ENCODE measurements around the gene KCNH5. TPM values are rescaled to one million over a fixed set of nuclear protein-coding genes. Genes with fewer than 3 reads are reported as not detected.

KCNH5 gene
- total RNA-seq, 3 donors from 2014 or later (not counting 1 experiment from before 2014, with no cell fraction given) = not detected

DNA sequence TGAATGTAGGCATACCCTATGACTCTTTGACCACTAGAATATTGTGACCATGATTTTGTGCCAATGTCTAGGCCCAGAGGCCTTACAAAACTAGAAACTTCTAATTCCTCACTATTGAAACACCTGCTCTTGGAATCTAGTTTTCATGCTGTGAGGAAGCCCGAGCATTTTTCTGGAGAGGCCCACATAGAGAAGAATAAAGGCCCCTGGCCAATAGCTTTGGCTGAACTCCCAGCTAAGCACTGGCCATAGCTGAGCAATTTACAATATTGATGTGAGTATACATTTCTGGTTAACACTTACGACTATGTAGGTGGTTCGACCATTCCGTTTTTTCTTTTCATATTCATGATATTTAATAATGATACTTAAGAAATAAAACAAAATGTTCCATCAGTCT is 190.3 kb downstream of the KCNH5 start:
- intact Hi-C loops (cut with micrococcal nuclease) = no loop called here

DNA sequence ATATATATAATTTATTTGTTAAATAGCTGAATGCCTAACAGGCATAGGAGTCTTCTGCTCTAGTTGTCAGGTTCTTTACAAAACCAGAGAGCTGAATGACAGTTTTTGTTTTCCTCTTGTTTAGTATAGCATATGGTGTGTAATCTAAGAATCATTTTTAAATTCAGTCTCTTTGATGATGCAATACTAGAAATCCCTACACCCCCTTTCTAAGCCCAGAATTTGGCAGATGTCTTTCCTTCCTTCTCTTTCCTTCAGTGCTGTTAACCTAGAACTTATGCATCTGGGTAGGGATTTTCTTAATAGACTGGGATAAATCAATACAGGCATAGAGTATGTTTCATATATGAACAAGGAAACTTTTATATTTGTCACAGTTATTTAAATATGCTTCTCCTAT is 198.1 kb downstream of the KCNH5 start:
- intact Hi-C loops (cut with micrococcal nuclease) = no loop called here
- no peaks in the 10 kb centered on the region for H3K9me3 ChIP-seq (ENCODE audit: control insufficient read depth, insufficient read depth, low read length)
- TF ChIP-seq, protein P1, sequence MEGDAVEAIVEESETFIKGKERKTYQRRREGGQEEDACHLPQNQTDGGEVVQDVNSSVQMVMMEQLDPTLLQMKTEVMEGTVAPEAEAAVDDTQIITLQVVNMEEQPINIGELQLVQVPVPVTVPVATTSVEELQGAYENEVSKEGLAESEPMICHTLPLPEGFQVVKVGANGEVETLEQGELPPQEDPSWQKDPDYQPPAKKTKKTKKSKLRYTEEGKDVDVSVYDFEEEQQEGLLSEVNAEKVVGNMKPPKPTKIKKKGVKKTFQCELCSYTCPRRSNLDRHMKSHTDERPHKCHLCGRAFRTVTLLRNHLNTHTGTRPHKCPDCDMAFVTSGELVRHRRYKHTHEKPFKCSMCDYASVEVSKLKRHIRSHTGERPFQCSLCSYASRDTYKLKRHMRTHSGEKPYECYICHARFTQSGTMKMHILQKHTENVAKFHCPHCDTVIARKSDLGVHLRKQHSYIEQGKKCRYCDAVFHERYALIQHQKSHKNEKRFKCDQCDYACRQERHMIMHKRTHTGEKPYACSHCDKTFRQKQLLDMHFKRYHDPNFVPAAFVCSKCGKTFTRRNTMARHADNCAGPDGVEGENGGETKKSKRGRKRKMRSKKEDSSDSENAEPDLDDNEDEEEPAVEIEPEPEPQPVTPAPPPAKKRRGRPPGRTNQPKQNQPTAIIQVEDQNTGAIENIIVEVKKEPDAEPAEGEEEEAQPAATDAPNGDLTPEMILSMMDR (IDR thresholded peaks at IDR 0.05) = no peak

More for the DNA sequence above, 190.3 kb downstream of the KCNH5 start:
- no peak for ATAC-seq
- TF ChIP-seq, protein P1 (IDR thresholded peaks at IDR 0.05) = no peak
- Histone ChIP-seq H3K4me3 (ENCODE audit: low read length) (no peak overlapping the region), H3K27me3 (ENCODE audit: control insufficient read depth, insufficient read depth, low read length) (no peaks in the 10 kb centered on the region), H3K27ac (ENCODE audit: low read length) (no peak overlapping the region), H3K9me3 (ENCODE audit: control insufficient read depth, insufficient read depth, low read length) (no peaks in the 10 kb centered on the region), H3K4me1 (ENCODE audit: control insufficient read depth, insufficient read depth, low read length) (no peaks in the 10 kb centered on the region), H3K36me3 (ENCODE audit: control insufficient read depth, insufficient read depth, low read length) (no peaks in the 10 kb centered on the region)
- Mint-ChIP-seq H3K27ac (no peak overlapping the region), H3K27me3 (ENCODE audit: low read depth in 2 of 2) (no peaks in the 10 kb centered on the region), H3K36me3 (no peaks in the 10 kb centered on the region), H3K9me3 (peaks cover 5 to 6% of the 10 kb centered on the region in 2 donors), H3K4me3 (no peak overlapping the region), H3K4me1 (no peaks in the 10 kb centered on the region)
- DNase-seq = no peak
- 76% methylated on average over 1 of the region's 4 CpGs for WGBS (ENCODE audit: insufficient coverage)

DNA sequence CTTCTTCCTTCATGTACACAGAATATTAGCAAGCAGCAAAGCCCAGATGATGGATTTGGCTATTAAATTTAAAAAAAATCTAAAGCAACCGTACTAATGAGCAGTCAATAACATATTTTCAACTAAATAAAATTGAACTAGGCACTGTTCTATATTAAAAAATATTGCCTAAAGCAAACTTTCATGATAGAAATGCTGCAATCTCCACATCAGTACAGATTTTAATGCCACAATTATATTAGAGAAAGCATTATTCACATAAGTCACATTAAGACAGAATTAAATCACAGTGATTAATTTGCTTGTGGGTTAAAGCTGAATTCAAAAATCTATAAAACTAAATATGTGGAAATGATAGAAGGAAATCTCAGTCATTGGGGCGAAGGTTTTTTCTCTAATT is 200.7 kb downstream of the KCNH5 start:
- Mint-ChIP-seq H3K9me3 (peaks cover 4 to 5% of the 10 kb centered on the region in 2 donors), H3K36me3 (no peaks in the 10 kb centered on the region), H3K4me1 (no peaks in the 10 kb centered on the region), H3K4me3 (no peak overlapping the region), H3K27me3 (ENCODE audit: low read depth in 2 of 2) (no peaks in the 10 kb centered on the region), H3K27ac (no peak overlapping the region)
- Histone ChIP-seq H3K4me1 (ENCODE audit: control insufficient read depth, insufficient read depth, low read length) (no peaks in the 10 kb centered on the region), H3K36me3 (ENCODE audit: control insufficient read depth, insufficient read depth, low read length) (no peaks in the 10 kb centered on the region), H3K9me3 (ENCODE audit: control insufficient read depth, insufficient read depth, low read length) (no peaks in the 10 kb centered on the region), H3K27me3 (ENCODE audit: control insufficient read depth, insufficient read depth, low read length) (no peaks in the 10 kb centered on the region), H3K4me3 (ENCODE audit: low read length) (no peak overlapping the region), H3K27ac (ENCODE audit: low read length) (no peak overlapping the region)
- intact Hi-C loops (cut with micrococcal nuclease) = no loop called here
- TF ChIP-seq, protein P1 (IDR thresholded peaks at IDR 0.05) = no peak
- no peak for DNase-seq
- WGBS (ENCODE audit: insufficient coverage) = no CpG with 5 or more reads among the region's 2 CpGs
- ATAC-seq = no peak

More for the DNA sequence above, 198.1 kb downstream of the KCNH5 start:
- Mint-ChIP-seq H3K4me3 (no peak overlapping the region), H3K27me3 (ENCODE audit: low read depth in 2 of 2) (no peaks in the 10 kb centered on the region), H3K27ac (no peak overlapping the region), H3K36me3 (no peaks in the 10 kb centered on the region), H3K4me1 (no peaks in the 10 kb centered on the region), H3K9me3 (peaks cover 0 to 5% of the 10 kb centered on the region in 2 donors)
- ATAC-seq (no peak), DNase-seq (no peak)
- H3K27me3 ChIP-seq (ENCODE audit: control insufficient read depth, insufficient read depth, low read length) = no peaks in the 10 kb centered on the region
- H3K4me3 ChIP-seq (ENCODE audit: low read length) = no peak overlapping the region
- no peaks in the 10 kb centered on the region for H3K4me1 ChIP-seq (ENCODE audit: control insufficient read depth, insufficient read depth, low read length)
- H3K36me3 ChIP-seq (ENCODE audit: control insufficient read depth, insufficient read depth, low read length) = no peaks in the 10 kb centered on the region
- H3K27ac ChIP-seq (ENCODE audit: low read length) = no peak overlapping the region

DNA sequence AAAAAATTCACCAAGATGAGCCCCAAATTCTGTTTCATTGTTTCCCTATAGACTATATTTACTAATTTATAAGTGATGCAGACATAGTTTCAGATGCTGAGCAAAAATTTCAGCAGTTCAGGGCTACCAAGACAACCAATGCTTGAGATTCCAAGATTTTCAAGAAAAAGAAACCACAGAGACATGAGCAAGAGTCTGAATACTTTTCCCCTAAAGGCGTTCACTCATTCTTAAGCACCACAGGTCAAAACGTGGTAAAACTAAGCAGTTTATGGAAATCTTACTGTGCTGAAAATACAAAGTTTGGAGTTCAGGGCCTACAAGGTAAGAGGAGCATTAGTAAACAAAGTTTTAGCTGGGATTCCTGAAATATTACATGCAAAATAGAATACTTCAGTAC is 221.2 kb downstream of the KCNH5 start:
- H3K27ac Mint-ChIP-seq = no peak overlapping the region
- Histone ChIP-seq H3K4me1 (ENCODE audit: control insufficient read depth, insufficient read depth, low read length) (no peaks in the 10 kb centered on the region), H3K36me3 (ENCODE audit: control insufficient read depth, insufficient read depth, low read length) (no peaks in the 10 kb centered on the region), H3K4me3 (ENCODE audit: low read length) (no peak overlapping the region), H3K9me3 (ENCODE audit: control insufficient read depth, insufficient read depth, low read length) (peaks cover 3% of the 10 kb centered on the region), H3K27ac (ENCODE audit: low read length) (no peak overlapping the region), H3K27me3 (ENCODE audit: control insufficient read depth, insufficient read depth, low read length) (no peaks in the 10 kb centered on the region)
- ATAC-seq (no peak), DNase-seq (no peak)
- 71% methylated on average over 2 of the region's 2 CpGs for WGBS (ENCODE audit: insufficient coverage)
- H3K36me3 Mint-ChIP-seq = no peaks in the 10 kb centered on the region
- no peak overlapping the region for H3K4me3 Mint-ChIP-seq
- intact Hi-C loops (cut with micrococcal nuclease) = no loop called here
- TF ChIP-seq, protein P1 (IDR thresholded peaks at IDR 0.05) = no peak
- H3K9me3 Mint-ChIP-seq = peaks cover 9 to 13% of the 10 kb centered on the region in 2 donors
- no peaks in the 10 kb centered on the region for H3K4me1 Mint-ChIP-seq
- no peaks in the 10 kb centered on the region for H3K27me3 Mint-ChIP-seq (ENCODE audit: low read depth in 2 of 2)
